Measurements from ENCODE around the gene MICA. TPM values are rescaled to one million over a fixed set of nuclear protein-coding genes. Genes with fewer than 3 reads are reported as not detected.
A peak's percentile ranks its signal among the peaks of the same experiment; 100 is the strongest.
"Not testable (repeated sequence)": the region's sequence is repeated elsewhere in the genome, so short reads cannot be mapped to it uniquely, and the experiment has no call there.

The MICA gene
- total and polyA plus RNA-seq, 4 donors, result 19.8 to 89.6 (median 27.3) TPM

DNA sequence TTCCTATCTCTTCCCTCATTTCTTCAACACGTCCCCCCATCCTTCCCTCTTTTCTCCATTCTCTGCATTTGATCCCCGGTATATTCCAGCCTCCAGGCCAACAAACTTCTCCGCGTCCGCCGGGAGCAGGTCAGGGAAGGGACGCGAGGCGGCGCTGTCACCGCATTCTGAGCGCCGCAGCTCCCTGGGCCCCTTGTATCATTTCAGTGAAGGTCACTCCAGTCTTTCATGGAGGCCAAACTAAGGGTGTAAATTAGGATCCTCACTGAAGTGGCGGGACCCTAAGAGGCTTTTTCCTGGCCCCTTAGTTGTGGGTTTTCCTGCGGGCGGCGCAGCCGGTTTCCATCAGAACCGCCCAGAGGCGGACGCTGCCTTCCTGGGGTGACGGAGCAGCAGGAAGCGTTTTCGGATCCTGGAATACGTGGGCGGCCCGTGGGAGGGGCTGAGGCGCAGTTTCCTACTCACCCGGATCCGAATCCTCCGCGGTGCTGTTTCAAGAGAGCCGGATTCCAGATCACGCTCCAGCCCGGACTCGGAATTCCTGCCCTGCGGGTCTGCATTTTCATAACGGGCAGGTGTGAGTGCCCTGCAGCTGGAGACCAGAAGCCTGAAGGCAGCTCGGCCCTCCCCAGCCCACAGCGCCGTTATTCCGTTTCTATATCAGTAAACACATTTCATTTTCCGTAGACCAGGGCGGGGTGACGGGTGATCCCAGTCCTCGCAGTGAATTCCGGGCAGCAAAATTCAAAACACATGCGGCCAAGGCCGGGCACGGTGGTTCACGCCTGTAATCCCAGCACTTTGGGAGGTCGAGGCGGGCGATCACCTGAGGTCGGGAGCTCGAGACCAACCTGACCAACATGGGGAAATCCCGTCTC lies 3.6 kb upstream of the MICA start:
- Histone ChIP-seq H3K4me1 (ENCODE audit: control insufficient read depth in 1 of 2, insufficient read depth in 2 of 2, low read length in 2 of 2) (no peaks in the 10 kb centered on the region), H3K27ac (ENCODE audit: low read depth in 1 of 2, low read length in 2 of 2) (peak overlapping the region; percentile 38 to 82), H3K27me3 (ENCODE audit: control insufficient read depth in 1 of 2, insufficient read depth in 2 of 2, low read length in 1 of 2) (no peaks in the 10 kb centered on the region), H3K36me3 (ENCODE audit: control insufficient read depth in 1 of 2, insufficient read depth in 2 of 2, low read length in 1 of 2) (peaks cover 0 to 3% of the 10 kb centered on the region in 2 donors), H3K4me3 (ENCODE audit: low read length in 2 of 2) (peak overlapping the region; percentile 56 to 60), H3K9me3 (ENCODE audit: control insufficient read depth, low read length) (no peaks in the 10 kb centered on the region)
- 0% methylated on average over 57 of the region's 57 CpGs for WGBS, 2 donors
- intact Hi-C loops (cut with DNase I), result loop anchor here in 1 of 2 donors (10.0 kb wide), 1 partner anchor 1805 kb away; the partner anchor contains the start of genes HSD17B8, RING1, RXRB and SLC39A7
- DNase-seq, result peak; percentile 96 to 98
- ATAC-seq (ENCODE audit: low FRiP score), result peak; percentile 90

DNA sequence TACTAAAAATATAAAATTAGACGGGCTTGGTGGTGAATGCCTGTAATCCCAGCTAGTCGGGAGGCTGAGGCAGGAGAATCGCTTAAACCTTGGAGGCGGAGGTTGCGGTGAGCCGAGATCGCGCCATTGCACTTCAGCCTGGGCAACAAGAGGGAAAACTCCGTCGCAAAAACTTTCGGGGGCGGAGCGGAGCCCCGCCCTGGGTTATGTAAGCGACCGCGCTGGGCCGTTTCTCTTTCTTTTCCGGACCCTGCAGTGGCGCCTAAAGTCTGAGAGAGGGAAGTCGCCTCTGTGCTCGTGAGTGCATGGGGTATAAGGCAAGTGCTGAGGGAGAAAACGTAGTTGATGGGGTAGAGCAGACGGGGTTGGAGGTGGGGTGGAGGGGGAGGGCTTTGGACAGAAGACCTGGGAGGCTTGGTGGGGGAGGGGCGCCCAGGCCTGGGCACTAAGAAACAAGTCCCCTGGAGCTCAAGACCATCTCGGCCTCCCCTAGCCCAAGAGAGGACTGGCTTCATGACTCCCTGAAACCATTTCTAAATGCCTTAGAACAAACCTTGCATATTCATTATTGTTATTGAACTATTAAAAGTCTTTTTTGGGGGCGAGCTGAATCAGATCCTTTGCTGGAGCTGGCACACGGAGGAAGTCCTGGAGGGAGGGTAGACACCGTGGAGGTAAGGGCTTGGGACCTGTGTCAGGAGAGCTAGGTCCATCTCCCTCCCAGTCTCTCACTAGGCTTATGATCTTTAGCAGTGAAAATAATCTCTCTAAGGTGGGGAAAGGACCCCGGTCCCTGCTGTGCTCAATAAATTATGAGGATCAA lies 2.7 kb upstream of the MICA start:
- ATAC-seq (ENCODE audit: low FRiP score), result peak; percentile 83
- Histone ChIP-seq H3K4me1 (ENCODE audit: control insufficient read depth in 1 of 2, insufficient read depth in 2 of 2, low read length in 2 of 2) (no peaks in the 10 kb centered on the region), H3K27ac (ENCODE audit: low read depth in 1 of 2, low read length in 2 of 2) (peak overlapping the region; percentile 38 to 72), H3K36me3 (ENCODE audit: control insufficient read depth in 1 of 2, insufficient read depth in 2 of 2, low read length in 1 of 2) (no peaks in the 10 kb centered on the region), H3K9me3 (ENCODE audit: control insufficient read depth, low read length) (no peaks in the 10 kb centered on the region), H3K4me3 (ENCODE audit: low read length in 2 of 2) (peak overlapping the region; percentile 35 to 60), H3K27me3 (ENCODE audit: control insufficient read depth in 1 of 2, insufficient read depth in 2 of 2, low read length in 1 of 2) (no peaks in the 10 kb centered on the region)
- intact Hi-C loops (cut with DNase I), result loop anchor here in 1 of 2 donors (10.0 kb wide), 1 partner anchor 1804 kb away; the partner anchor contains the start of genes HSD17B8, RING1, RXRB and SLC39A7
- WGBS, 2 donors, result 1 to 2% methylated on average over 30 of the region's 30 CpGs
- peak; percentile 91 for DNase-seq

DNA sequence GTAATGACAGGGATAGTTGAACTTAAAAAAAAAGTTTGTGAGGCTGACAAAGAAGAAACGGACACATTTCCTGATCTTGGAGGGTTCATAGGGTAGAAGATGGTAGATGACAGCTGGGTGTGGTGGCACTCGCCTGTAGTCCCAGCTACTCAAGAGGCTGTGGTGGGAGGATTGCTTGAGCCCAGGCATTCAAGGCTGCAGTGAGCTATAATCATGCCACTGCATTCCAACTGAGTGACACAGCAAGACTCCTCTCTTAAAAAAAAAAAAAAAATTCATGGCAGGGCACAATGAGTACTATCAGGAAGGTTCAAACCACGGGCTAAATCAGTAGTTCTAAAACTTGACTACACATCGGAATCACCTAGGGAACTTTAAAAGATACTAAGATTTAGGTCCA lies 2.0 kb upstream of the MICA start:
- peaks cover 0 to 2% of the 10 kb centered on the region in 2 donors for H3K4me1 ChIP-seq (ENCODE audit: control insufficient read depth in 1 of 2, insufficient read depth in 2 of 2, low read length in 2 of 2)
- H3K27ac ChIP-seq (ENCODE audit: low read depth in 1 of 2, low read length in 2 of 2), result peak overlapping the region in 1 of 2 donors; percentile 38
- no peaks in the 10 kb centered on the region for H3K27me3 ChIP-seq (ENCODE audit: control insufficient read depth in 1 of 2, insufficient read depth in 2 of 2, low read length in 1 of 2)
- no peaks in the 10 kb centered on the region for H3K9me3 ChIP-seq (ENCODE audit: control insufficient read depth, low read length)
- peak in 1 of 2 donors; percentile 66 for DNase-seq
- intact Hi-C loops (cut with DNase I), result loop anchor here in 1 of 2 donors (10.0 kb wide), 1 partner anchor 1803 kb away; the partner anchor contains the start of genes HSD17B8, RING1, RXRB and SLC39A7
- ATAC-seq (ENCODE audit: low FRiP score), result no peak
- H3K4me3 ChIP-seq (ENCODE audit: low read length in 2 of 2), result peak overlapping the region; percentile 35 to 60
- no peaks in the 10 kb centered on the region for H3K36me3 ChIP-seq (ENCODE audit: control insufficient read depth in 1 of 2, insufficient read depth in 2 of 2, low read length in 1 of 2)
- WGBS, 2 donors, result 10 to 19% methylated on average over 4 of the region's 4 CpGs

DNA sequence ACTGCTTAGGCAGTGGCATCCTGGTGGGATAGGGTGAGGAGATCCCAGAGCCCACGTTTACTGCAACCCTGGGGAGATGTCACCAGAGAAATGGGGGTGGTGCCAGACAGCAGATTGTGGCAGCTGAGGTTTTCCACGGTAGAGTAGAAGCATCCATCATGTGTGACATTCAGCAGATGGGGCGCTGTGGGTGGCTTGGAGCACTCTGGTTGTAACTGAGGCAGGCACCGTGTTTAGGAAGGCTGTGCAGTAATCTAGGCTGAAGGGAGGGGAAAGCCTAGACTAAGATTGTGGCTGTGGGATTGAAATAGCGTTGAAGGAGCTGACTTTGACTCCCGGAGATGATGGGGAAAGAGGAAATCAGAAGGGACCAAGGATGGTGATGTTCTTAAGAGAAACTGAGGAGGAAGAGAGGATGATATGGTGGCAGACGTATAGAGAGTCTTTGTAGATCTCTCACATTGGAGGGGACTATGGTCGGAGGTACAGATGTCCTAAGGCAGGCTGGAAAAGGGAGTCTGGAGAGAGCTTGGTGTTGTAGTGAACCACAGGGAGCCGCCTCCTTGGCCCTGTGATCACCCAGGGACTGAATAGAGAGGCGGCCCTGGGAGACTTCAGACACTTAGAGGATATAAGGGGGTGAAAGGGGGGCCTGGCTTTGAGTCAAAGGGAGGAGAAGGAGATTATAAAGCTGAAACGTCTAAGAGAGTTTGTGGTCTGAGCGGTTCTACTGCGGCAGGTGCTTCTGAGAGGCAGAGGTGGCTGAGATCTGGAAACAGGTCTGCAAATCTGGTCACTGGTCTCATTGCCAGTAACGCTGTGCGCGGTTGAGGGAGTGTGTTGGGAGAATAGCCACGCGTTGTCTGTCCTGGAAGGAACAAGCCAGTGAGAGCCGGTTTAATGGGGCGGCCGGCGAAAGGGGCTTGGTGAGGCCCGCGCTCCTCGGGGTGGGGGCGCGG lies 792 bp upstream of the MICA start:
- Histone ChIP-seq H3K27me3 (ENCODE audit: control insufficient read depth in 1 of 2, insufficient read depth in 2 of 2, low read length in 1 of 2) (no peaks in the 10 kb centered on the region), H3K27ac (ENCODE audit: low read depth in 1 of 2, low read length in 2 of 2) (peak overlapping the region; percentile 82 to 83), H3K4me1 (ENCODE audit: control insufficient read depth in 1 of 2, insufficient read depth in 2 of 2, low read length in 2 of 2) (peaks cover 0 to 2% of the 10 kb centered on the region in 2 donors), H3K4me3 (ENCODE audit: low read length in 2 of 2) (peak overlapping the region; percentile 18 to 62), H3K36me3 (ENCODE audit: control insufficient read depth in 1 of 2, insufficient read depth in 2 of 2, low read length in 1 of 2) (no peaks in the 10 kb centered on the region), H3K9me3 (ENCODE audit: control insufficient read depth, low read length) (no peaks in the 10 kb centered on the region)
- intact Hi-C loops (cut with DNase I), result loop anchor here in 1 of 2 donors (10.0 kb wide), 1 partner anchor 1802 kb away; the partner anchor contains the start of genes HSD17B8, RING1, RXRB and SLC39A7
- 2 to 3% methylated on average over 27 of the region's 27 CpGs for WGBS, 2 donors
- no peak for ATAC-seq (ENCODE audit: low FRiP score)
- peak in 1 of 2 donors; percentile 55 for DNase-seq

DNA sequence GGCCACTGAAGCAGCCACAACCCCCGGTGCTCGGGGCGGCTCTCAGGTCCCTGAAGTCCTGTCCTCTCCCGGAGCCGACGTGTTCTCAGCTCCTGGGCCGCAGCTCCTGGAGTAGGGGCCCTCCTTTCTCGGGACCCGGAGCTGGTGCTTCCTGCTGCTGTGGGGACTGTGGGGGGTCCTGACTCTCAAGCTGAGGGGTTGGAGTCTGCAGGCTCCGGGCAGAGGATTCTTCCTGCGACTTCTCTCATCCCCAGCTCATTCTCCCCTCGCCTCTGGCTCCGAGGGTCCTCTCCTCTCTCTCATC lies 618 bp downstream of the MICA start:
- intact Hi-C loops (cut with DNase I), result loop anchor here in 1 of 2 donors (10.0 kb wide), 1 partner anchor 1801 kb away; the partner anchor contains the start of genes HSD17B8, RING1, RXRB and SLC39A7

DNA sequence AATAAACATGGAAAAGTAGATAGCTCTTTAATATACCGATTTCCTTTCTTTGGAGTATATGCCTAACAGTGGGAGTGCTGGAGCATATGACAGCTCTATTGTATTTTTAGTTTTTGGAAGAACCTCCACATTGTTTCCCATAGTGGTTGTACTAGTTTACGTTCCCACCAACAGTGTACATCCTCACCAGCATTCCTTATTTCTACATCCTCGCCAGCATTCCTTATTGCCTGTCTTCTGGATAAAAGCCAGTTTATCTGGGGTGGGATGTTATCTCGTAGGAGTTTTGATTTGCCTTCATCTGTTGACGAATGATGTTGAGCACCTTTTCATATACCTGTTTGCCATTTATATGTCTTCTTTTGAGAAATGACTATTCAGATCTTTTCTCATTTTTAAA lies 2.6 kb downstream of the MICA start:
- Histone ChIP-seq H3K27me3 (ENCODE audit: control insufficient read depth in 1 of 2, insufficient read depth in 2 of 2, low read length in 1 of 2) (no peaks in the 10 kb centered on the region), H3K4me3 (ENCODE audit: low read length in 2 of 2) (no peak overlapping the region), H3K4me1 (ENCODE audit: control insufficient read depth in 1 of 2, insufficient read depth in 2 of 2, low read length in 2 of 2) (peaks cover 0 to 2% of the 10 kb centered on the region in 2 donors), H3K9me3 (ENCODE audit: control insufficient read depth, low read length) (no peaks in the 10 kb centered on the region), H3K36me3 (ENCODE audit: control insufficient read depth in 1 of 2, insufficient read depth in 2 of 2, low read length in 1 of 2) (no peaks in the 10 kb centered on the region), H3K27ac (ENCODE audit: low read depth in 1 of 2, low read length in 2 of 2) (no peak overlapping the region)
- ATAC-seq (ENCODE audit: low FRiP score), result no peak
- no peak for DNase-seq
- WGBS, 2 donors, result 70 to 81% methylated on average over 5 of the region's 5 CpGs
- intact Hi-C loops (cut with DNase I), result loop anchor here in 1 of 2 donors (10.0 kb wide), 1 partner anchor 1799 kb away; the partner anchor contains the start of genes HSD17B8, RING1, RXRB and SLC39A7

More for the DNA sequence above, 618 bp downstream of the MICA start:
- H3K27me3 ChIP-seq (ENCODE audit: control insufficient read depth in 1 of 2, insufficient read depth in 2 of 2, low read length in 1 of 2); H3K36me3 ChIP-seq (ENCODE audit: control insufficient read depth in 1 of 2, insufficient read depth in 2 of 2, low read length in 1 of 2); H3K9me3 ChIP-seq (ENCODE audit: control insufficient read depth, low read length); ATAC-seq (ENCODE audit: low FRiP score); DNase-seq; H3K4me1 ChIP-seq (ENCODE audit: control insufficient read depth in 1 of 2, insufficient read depth in 2 of 2, low read length in 2 of 2): not testable (repeated sequence)
- peak overlapping the region; percentile 0 to 18 for H3K4me3 ChIP-seq (ENCODE audit: low read length in 2 of 2)
- peak overlapping the region in 1 of 2 donors; percentile 11 for H3K27ac ChIP-seq (ENCODE audit: low read depth in 1 of 2, low read length in 2 of 2)
- WGBS, 2 donors, result 6% methylated on average over 13 of the region's 13 CpGs

DNA sequence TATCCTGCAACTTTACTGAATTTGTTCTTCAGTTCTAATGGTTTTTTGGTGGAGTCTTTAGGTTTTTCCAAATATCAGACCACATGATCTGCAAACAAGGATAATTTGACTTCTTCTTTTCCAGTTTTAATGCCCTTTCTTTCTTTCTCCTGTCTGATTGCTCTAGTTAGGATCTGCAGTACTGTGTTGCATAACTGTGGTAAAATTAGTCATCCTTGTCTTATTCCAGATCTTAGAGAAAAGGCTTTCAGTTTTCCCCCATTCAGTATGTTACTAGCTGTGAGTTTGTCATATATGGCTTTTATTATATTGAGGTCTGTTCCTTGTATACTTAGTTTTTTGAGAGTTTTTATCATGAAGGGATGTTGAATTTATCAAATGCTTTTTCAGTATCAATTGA lies 4.3 kb downstream of the MICA start:
- Histone ChIP-seq H3K27me3 (ENCODE audit: control insufficient read depth in 1 of 2, insufficient read depth in 2 of 2, low read length in 1 of 2) (no peaks in the 10 kb centered on the region), H3K27ac (ENCODE audit: low read depth in 1 of 2, low read length in 2 of 2) (no peak overlapping the region), H3K4me1 (ENCODE audit: control insufficient read depth in 1 of 2, insufficient read depth in 2 of 2, low read length in 2 of 2) (peaks cover 0 to 2% of the 10 kb centered on the region in 2 donors), H3K36me3 (ENCODE audit: control insufficient read depth in 1 of 2, insufficient read depth in 2 of 2, low read length in 1 of 2) (peaks cover 4% of the 10 kb centered on the region in 2 donors), H3K4me3 (ENCODE audit: low read length in 2 of 2) (no peak overlapping the region), H3K9me3 (ENCODE audit: control insufficient read depth, low read length) (no peaks in the 10 kb centered on the region)
- intact Hi-C loops (cut with DNase I), result loop anchor here in 1 of 2 donors (10.0 kb wide), 1 partner anchor 1797 kb away; the partner anchor contains the start of genes HSD17B8, RING1, RXRB and SLC39A7
- ATAC-seq (ENCODE audit: low FRiP score) (no peak), DNase-seq (no peak)

Measured in aorta (tissue), 5 donors.